ENCODE results near the gene PDCD1.

The PDCD1 gene

GRCh38 chr2:241865957-241866789, 7.5 kb upstream of the PDCD1 start:
- TF ChIP-seq CTCF (IDR thresholded peaks at IDR 0.05): no peak

- no peak for TF ChIP-seq CTCF (IDR thresholded peaks at IDR 0.05)
Measured at GRCh38 chr2:241865416-241865956, 6.8 kb upstream of the PDCD1 start.

- no peak for TF ChIP-seq CTCF (IDR thresholded peaks at IDR 0.05)
Measured at GRCh38 chr2:241864850-241865213, 6.1 kb upstream of the PDCD1 start.

GRCh38 chr2:241864168-241864849, 5.6 kb upstream of the PDCD1 start:
- no peak for TF ChIP-seq CTCF (IDR thresholded peaks at IDR 0.05)

- no peak for TF ChIP-seq CTCF (IDR thresholded peaks at IDR 0.05)
Measured at GRCh38 chr2:241863536-241863954, 4.9 kb upstream of the PDCD1 start.

- TF ChIP-seq CTCF (IDR thresholded peaks at IDR 0.05): no peak
Measured at GRCh38 chr2:241862775-241863535, 4.3 kb upstream of the PDCD1 start.

GRCh38 chr2:241862093-241862492, 3.4 kb upstream of the PDCD1 start:
- TF ChIP-seq CTCF (IDR thresholded peaks at IDR 0.05): no peak
